Peyer's patch (tissue), 4 donors: ENCODE measurements around the gene F2.

ENCODE experiments used
- POLR2A ChIP-seq, 2 donors: fragments of 450-650 bp; IDR thresholded peaks; one replicate each; pipeline ENCODE4 v1.5.1; 2017; ENCODE audit warnings: antibody characterized with exemption in 2 of 2, mild to moderate bottlenecking in 2 of 2, moderate library complexity in 2 of 2
- TF ChIP-seq, protein P1 (sequence below), 6 experiments: fragments of 450-650 bp in 4 of 6; fragments of 200-600 bp in 2 of 6; sonication (generic) in 1 of 6; IDR thresholded peaks; one replicate each; pipeline ENCODE4 v1.5.1; 2017 to 2019; ENCODE audit warnings: antibody characterized with exemption in 6 of 6, mild to moderate bottlenecking in 3 of 6, moderate library complexity in 1 of 6

DNA sequence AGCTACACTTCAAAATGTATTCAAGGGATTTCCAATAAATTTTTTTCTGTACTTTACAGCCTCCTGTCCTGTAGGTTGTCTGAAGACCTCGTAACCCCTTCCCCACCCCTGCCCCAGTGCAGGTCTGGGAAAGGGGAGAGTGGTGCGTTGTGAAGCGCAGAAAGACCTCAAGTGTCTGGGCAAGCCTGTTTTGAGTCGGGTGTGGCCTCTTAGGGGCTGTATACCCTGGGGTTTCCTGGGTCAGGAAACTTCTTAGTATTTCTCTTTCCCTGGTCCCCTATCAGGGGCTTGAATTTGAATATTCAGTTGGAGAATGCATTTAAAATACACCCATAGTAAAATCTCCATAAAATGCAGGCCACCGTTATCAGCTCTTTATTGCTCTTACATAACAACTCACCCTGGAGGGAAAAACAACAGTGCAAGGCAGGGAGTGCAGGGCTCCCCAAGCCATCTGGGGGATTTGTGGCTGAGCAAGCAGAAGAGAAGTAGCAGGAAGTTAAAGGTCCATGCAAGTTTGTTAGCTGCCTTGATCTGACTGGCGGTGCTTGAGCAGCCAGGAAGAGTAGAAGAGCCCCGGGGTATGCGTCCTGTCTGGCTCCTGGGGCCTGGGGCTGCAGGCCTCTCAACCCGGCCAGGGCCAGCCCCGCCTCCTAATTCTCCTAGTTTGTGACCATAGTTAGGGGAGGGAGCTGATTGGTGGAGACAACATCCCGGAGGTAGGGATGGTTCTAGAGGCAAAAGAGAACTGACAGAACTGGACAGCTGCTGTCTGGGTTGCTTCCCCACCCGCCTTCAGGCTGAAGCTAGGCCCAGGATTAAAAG is 44.3 kb upstream of the F2 start:
- no peak for TF ChIP-seq POLR2A (IDR thresholded peaks at IDR 0.05)
- TF ChIP-seq, protein P1, sequence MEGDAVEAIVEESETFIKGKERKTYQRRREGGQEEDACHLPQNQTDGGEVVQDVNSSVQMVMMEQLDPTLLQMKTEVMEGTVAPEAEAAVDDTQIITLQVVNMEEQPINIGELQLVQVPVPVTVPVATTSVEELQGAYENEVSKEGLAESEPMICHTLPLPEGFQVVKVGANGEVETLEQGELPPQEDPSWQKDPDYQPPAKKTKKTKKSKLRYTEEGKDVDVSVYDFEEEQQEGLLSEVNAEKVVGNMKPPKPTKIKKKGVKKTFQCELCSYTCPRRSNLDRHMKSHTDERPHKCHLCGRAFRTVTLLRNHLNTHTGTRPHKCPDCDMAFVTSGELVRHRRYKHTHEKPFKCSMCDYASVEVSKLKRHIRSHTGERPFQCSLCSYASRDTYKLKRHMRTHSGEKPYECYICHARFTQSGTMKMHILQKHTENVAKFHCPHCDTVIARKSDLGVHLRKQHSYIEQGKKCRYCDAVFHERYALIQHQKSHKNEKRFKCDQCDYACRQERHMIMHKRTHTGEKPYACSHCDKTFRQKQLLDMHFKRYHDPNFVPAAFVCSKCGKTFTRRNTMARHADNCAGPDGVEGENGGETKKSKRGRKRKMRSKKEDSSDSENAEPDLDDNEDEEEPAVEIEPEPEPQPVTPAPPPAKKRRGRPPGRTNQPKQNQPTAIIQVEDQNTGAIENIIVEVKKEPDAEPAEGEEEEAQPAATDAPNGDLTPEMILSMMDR (IDR thresholded peaks at IDR 0.05), result no peak
